NCI-H2227 (cell line): ENCODE measurements around the gene SCRN3.
"Not testable (repeated sequence)": the region's sequence is repeated elsewhere in the genome, so short reads cannot be mapped to it uniquely, and the experiment has no call there.

ENCODE experiments used
- DNase-seq: peaks from one replicate; lab custom pipeline; 2025; ENCODE audit not compliant: unreplicated experiment; lab: John Stamatoyannopoulos, UW

SCRN3 gene, protein sequence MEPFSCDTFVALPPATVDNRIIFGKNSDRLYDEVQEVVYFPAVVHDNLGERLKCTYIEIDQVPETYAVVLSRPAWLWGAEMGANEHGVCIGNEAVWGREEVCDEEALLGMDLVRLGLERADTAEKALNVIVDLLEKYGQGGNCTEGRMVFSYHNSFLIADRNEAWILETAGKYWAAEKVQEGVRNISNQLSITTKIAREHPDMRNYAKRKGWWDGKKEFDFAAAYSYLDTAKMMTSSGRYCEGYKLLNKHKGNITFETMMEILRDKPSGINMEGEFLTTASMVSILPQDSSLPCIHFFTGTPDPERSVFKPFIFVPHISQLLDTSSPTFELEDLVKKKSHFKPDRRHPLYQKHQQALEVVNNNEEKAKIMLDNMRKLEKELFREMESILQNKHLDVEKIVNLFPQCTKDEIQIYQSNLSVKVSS

DNA sequence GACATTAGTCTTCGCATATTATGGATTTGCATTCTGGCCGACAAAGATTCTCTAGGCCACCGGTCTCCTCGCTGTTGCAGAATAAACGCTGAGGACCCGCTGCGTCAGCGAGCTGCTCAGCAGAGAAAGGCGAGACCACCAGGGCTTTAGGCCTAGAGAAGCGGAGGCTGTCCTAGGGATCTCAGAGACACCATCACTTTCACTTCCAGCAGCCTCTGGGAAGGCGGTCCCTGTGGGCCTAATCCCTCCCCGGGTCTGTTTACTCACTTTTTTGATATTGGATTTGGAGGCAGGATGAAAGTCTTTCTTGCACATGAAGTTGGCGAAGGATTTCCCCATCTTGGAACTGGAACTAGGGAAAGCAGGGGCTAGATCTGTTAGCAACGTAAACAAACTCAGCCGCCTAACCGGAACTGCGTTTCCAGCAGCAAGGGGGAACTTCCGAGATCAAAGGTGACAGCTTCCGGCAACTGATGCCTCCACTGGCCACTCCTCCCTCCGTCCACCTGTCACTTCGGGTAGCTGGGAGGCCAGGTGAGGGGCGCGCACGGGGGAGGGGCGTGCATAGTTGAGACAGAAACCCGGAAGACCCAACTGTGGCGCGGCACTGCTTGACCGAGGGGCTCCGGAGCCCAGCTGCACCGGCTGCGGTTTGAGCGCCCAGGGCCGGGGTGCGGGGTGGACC lies at the start of gene SCRN3:
TSS of gene SCRN3 (plus strand) at position 447 of the 685 bp plus-strand sequence. CDS start 2,554 bp downstream, outside the sequence.
- DNase-seq = peak; percentile 88

DNA sequence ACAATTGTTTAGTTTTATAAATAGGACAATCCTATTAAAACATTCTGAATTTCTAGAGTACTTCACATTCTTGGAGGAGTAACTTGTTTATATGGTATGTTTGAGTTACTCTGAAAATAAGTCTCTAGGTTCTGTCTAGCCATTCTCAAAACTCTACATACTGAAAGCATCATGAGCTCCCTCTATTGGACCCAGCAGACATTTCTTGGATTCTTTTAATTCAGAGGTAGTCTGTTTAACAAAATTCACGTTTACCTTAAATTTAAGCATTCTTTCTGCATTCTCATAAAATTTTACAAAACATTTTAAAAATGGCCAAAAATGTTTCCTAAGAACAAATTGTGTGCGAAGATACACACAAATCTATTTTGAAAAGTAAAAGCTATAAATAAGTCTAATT lies 45.5 kb upstream of the SCRN3 start:
- DNase-seq = peak; percentile 40

DNA sequence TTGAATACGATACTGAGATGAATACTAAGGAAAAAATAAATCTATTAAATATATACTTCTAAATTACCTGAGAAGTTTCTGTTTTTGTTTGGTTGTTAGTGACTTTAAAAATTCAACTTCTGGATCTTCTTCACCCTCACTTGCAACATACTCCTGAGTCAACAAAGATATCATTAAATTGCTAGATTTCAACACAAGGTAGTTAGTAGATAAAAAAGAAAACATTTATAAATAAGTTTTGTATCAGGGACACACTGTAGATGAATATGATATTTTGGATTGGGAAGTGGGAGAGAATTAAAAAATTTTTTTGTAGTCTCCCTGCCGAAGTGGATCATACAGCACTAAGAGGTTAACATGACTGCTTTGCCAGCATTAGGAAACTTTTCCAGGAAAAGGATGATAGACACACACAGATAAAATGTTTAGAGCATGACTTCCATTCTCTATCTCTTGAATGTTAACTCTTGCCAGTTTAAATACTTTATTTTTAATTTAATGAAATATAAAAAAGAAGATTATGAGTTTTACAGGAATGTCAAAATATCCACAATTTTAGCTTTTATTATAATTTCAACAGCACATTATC lies 44.8 kb upstream of the SCRN3 start:
- DNase-seq = no peak

DNA sequence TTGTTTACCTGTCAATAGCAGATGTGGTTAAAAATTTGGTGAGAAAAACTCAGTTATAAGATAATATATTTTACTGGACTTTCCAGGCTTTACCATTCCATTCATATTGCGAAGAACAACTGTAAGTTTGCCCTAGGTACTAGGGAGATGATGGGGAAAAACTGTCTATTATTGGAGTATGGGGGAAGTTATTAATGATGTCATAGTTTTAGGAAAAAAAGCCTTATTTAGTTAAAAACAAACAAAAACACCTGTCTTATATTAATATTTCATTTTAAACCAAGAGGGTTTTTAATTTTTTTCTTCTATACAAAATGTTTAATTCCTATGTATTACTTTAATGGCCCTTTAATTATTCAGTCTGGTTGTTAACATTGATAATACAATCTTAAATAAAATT lies 42.5 kb upstream of the SCRN3 start:
- DNase-seq = no peak

DNA sequence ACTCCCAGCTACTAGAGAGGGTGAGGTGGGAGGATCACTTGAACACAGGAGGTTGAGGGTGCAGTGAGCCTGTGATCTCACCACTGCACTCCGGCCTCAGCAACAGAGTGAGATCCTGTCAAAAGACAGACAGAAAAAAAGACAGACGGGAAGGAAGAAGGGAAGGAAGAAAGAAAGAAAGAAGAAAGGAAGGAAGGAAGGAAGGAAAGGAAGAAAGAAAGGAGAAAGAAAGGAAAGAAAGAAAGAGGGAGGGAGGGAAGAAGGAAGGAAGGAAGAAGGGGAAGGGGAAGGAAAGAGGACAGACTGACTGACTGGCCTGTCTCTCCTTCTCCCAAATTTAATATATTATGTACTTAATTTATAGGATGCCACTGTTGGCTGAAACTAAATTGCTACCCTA lies 39.2 kb upstream of the SCRN3 start:
- no peak for DNase-seq

DNA sequence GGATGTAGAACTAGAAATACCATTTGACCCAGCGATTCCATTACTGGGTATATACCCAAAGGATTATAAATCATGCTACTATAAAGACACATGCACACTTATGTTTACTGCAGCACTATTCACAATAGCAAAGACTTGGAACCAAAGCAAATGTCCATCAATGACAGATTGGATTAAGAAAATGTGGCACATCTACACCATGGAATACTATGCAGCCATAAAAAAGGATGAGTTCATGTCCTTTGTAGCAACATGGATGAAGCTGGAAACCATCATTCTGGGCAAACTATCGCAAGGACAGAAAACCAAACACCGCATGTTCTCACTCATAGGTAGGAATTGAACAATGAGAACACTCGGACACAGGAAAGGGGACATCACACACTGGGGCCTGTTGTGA lies 35.9 kb upstream of the SCRN3 start:
- DNase-seq = not testable (repeated sequence)

DNA sequence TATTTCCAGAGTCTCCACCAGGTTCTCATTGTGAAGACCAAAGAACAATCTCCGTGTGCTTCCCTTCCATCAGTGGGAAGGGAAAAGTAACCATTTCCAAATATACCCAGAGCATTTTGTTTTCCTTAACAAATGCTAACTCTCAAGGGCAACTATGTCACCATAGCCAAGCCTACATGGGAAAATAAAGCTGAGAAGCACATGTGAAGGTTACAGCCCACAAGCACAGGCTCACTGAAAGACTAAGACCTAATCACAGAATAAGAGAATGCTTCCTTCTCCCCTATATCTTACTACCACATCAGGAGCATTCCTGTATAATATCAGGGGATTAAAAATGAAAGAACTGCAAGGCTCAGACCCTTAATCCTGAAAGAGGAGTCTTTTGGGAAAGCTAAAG lies 32.6 kb upstream of the SCRN3 start:
- no peak for DNase-seq

DNA sequence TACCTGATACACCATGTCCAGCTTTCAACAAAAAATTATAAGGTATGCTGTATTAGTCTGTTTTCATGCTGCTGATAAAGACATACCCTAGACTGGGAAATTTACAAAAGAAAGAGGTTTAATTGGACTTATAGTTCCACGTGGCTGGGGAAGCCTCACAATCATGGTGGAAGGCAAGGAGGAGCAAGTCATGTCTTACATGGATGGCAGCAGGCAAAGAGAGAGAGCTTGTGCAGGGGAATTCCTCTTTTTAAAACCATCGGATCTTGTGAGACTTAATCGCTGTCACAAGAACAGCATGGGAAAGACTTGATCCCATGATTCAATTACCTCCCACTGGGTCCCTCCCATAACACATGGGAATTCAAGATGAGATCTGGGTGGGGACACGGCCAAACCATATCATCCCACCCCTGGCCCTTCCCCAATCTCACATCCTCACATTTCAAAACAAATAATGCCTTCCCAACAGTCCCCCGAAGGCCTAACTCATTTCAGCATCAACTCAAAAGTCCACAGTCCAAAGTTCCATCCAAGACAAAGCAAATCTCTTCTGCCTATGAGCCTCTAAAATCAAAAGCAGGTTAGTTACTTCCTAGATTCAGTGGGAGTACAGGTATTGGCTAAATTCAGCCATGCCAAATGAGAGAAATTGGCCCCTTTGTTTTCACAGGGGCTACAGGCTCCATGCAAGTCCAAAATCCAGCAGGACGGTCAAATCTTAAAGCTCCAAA lies 31.9 kb upstream of the SCRN3 start:
- not testable (repeated sequence) for DNase-seq

DNA sequence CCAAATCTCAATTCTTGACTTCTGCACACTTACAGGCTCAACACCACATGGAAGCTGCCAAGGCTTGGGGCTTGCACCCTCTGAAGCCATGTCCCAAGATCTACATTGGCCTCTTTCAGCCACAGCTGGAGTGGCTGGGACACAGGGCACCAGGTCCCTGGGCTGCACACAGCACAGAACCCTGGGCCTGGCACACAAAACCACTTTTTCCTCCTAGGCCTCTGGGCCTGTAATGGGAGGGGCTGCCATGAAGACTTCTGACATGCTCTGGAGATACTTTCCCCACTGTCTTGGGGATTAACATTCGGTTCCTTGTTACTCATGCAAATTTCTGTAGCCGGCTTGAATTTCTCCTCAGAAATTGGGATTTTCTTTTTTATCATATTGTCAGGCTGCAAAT lies 30.9 kb upstream of the SCRN3 start:
- DNase-seq = no peak

DNA sequence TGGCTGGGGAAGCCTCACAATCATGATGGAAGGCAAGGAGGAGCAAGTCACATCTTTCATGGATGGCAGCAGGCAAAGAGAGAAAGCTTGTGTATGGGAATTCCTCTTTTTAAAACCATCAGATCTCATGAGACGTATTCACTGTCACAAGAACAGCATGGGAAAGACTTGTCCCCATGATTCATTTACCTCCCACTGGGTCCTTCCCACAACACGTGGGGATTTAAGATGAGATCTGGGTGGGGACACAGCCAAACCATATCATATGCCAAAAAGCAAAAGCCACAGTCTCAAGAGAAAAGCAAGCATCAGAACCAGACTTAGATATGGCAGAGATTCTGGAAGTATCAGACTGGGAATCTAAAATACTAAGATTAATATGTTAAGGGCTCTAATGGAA lies 30.0 kb upstream of the SCRN3 start:
- DNase-seq = no peak

DNA sequence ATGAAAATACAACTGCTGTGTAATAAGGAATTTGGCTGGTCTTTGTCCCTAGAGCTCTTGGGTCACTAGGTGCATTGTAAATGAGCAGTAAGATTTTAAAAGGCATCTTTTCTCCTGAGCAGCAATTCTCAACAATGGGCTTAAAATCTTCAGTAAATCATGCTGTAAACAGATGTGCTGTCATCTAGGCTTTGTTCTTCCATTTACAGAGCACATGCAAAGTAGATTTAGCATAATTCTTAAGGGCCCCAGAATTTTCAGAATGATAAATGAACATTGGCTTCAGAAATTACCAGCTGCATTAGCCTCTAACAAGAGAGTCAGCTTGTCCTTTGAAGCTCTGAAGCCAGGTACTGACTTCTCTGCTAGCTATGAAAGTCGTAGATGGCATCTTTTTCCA lies 26.8 kb upstream of the SCRN3 start:
- DNase-seq = no peak

DNA sequence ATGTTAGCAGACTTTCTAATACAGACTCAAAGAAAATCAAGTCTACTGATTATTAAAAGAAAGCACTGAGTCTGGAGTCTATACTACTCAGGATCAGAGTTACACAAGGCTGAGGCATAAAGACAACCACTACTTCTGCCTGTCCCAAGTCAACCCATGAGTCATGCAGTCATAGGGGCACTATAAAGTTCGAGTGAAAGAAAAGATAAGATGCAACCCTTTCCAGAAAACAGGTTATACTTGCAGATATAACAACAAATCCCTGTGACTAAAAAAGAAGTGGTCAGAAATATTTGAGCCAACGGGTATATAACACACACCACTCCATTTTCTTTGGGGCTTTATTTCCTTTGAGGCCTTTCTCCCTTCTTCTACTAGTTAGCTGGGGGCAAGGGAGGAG lies 18.6 kb upstream of the SCRN3 start:
- DNase-seq = no peak

DNA sequence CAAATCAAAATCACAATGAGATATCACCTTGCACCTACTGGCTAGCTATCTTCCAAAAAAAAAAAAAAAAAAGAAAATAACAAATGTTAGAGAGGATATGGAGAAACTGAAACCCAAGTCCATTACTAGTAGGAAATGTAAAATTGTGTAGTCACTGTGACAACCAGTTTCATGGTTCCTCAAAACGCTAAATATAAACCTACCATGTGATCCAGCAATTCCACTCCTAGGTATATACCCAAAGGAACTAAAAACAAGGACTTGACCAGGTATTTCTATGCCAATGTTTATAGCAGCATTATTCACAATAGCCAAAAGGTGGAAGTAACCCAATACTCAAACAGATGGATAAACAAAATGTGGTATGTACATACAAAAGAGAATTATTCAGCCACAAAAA lies 11.7 kb upstream of the SCRN3 start:
- no peak for DNase-seq

DNA sequence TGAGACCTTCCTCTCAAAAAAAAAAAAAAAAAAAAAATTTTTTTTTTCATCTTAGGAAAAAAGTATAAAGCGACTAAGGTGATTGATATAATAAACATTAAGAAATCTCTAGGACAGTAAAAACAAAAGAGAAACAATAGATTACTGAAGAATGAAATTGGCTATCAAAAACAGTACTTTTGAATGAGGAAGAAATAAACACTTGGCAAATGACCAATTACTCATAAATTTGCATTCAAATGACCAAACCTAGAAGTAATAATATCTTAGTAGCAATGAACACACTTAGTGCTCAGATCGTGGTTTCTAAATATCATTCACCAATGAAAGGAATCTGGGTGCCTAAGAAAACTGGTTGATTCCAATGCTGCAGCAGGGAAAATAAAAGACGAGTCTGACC lies 10.3 kb upstream of the SCRN3 start:
- DNase-seq = no peak

DNA sequence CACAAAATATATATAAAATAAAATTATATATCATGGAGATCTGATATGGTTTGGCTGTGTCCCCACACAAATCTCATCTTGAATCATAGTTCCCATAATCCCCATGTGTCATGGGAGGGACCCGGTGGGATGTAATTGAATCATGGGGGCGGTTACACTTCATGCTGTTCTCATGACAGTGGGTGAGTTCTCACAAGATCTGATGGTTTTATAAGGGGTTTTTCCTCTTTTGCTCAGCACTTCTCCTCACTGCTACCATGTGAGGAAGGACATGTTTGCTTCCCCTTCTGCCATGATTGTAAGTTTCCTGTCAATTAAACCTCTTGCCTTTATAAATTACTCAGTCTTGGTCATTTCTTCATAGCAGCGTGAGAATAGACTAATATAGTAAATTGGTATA lies 6.8 kb upstream of the SCRN3 start:
- DNase-seq = not testable (repeated sequence)

DNA sequence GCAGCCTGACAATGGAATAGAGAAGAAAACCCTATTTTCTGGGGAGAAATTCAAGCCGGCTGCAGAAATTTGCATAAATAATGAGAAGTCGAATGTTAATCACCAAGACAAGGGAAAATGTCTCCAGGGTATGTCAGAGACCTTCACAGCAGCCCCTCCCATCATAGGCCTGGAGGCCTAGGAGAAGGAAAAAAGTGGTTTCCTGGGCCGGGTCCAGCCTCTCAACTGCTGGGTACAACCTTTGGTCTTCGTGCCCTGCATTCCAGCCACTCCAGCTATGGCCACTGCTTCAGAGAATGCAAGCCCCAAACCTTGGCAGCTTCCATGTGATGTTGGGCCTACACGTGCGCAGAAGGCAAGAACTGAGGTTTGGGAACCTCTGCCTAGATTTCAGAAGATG lies 6.0 kb upstream of the SCRN3 start:
- no peak for DNase-seq

DNA sequence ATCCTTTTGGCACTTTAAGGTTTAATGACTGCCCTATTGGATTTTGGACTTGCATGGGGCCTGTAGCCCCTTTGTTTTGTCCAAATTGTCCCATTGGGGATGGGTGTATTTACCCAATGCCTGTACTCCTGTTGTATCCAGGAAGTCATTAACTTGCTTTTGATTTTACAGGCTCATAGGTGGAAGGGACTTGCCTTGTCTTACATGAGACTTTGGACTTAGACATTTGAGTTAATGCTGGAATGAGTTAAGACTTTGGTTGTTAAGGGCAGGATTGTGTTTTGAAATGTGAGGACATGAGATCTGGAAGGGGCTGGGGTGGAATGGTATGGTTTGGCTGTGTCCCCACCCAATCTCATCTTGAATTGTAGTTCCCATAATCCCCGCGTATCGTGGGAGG lies 5.2 kb upstream of the SCRN3 start:
- not testable (repeated sequence) for DNase-seq

DNA sequence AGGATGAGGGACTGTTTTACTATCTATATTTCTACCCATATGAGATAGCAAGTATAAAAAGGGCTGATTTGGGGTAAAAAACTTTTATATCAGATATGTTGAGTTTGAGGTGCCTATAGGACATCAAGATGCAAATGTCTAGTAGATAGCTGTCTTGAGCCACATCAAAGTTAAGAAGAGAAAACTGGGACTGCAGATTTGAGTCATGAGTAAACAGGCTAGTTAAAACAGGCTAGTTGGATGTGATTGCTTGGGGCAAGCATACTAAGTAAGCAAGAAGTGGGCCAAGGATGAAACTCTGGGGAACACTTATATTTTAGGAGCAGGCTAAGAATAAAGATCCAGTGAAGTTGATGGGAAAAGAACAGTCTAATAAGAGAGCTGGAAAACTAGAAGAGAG lies 2.8 kb upstream of the SCRN3 start:
- DNase-seq = no peak

DNA sequence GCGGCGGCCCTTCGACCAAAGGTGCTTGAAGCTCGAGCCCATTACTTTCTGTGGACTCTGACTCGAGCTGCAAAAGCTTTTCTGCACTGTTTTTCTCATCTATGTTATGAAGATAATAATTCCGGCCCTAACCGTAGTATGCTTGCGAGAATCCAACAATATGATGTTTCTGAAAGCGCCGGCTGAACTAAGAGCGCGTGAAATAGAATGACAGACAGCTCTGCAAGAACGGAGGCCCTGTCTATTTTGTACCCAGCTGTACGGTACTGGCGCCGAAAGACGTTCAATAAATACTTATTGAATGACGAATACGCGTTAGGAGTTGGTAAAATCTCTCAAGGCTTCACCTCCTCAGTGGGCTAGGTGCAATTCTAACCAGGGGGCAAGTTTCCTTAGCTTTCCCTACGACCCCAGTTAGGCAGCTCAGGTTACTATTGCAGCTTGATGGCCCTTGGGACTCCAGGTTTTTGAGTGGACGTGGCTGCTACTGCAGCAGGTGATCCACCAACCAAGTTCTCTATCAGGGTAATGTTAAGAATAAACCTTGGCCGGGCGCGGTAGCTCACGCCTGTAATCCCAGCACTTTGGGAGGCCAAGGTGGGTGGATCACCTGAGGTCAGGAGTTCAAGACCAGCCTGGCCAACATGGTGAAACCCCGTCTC lies 570 bp downstream of the SCRN3 start:
- DNase-seq = peak; percentile 46

DNA sequence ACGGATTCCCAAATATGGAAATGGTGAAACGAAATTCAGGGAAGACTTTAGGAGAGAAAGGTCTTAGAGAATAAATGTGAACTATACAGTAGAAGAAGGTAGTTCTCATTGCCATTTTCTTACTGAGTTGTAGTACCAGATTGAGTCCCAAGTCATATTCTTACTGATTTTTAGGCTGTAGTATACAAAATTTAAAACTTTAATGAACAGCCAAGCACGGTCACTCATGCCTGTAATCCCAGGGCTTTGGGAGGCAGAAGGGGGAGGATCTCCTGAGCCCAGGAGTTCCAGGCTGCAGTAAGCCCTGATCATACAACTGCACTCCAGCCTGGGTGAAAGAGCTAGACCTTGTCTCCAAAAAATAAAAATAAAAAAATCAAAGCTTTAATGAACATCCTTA lies 2.2 kb downstream of the SCRN3 start:
- DNase-seq = no peak

DNA sequence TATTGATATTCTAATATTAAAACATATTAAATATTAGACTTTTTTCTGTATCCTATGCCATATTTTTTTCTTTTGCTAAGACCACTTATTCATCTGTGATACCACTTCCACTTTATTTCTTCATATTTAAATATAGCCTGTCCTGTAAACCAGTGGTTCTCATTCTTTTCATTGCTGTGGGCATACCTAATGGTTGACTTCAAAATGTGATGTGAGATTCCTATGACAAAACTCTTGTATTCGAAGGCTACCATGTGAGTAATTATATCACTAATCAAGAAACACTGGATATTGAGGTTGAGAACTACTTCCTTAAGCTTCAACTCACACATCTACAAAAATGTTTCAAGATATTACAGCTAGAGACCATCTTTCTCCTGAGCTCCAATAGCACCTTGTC lies 3.6 kb downstream of the SCRN3 start:
- no peak for DNase-seq
